Measurements from ENCODE around the gene ZBED4.

GRCh38 chr22:49858827-49859226 is 5.2 kb downstream of the ZBED4 start:
- TF ChIP-seq CTCF (IDR thresholded peaks at IDR 0.05): no peak
- no peak for TF ChIP-seq POLR2A (IDR thresholded peaks at IDR 0.05)
